Measurements from ENCODE around the gene CCDC179.

Gene CCDC179

DNA sequence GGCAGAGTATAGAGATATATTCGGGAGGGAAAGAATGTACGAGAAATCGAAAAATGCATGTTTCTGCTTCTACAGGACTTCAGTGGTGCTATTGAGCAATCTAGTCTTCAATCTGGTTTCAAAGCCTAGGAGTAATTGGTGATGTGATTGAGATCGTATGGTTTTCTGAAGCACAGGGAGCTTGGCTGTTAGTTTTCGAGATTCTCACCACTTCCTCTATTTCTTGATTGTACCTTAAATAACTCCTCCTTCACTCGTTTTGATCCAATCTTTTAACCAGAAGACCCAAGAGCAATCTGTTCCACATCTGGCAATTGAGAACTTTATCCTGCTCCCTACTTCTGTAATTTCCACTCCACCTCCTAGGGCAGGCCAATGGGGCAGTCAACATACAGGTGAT is 518 bp downstream of the CCDC179 start:
- H3F3A ChIP-seq (ENCODE audit: insufficient read depth, low read length), result no peaks in the 10 kb centered on the region
- no peak overlapping the region for H3K9ac ChIP-seq (ENCODE audit: low read length)
- no peaks in the 10 kb centered on the region for H4K20me1 ChIP-seq (ENCODE audit: insufficient read depth, low read length)
- no peaks in the 10 kb centered on the region for H3K9me3 ChIP-seq (ENCODE audit: low read length)
- no peaks in the 10 kb centered on the region for H3K4me1 ChIP-seq (ENCODE audit: insufficient read depth, low read length, severe bottlenecking)
- no peak overlapping the region for H2AFZ ChIP-seq (ENCODE audit: low read length)
- no peak overlapping the region for H3K4me3 ChIP-seq (ENCODE audit: low read depth, low read length, poor library complexity, severe bottlenecking)
- H3K9me2 ChIP-seq (ENCODE audit: low read depth, low read length), result no peaks in the 10 kb centered on the region
- no peaks in the 10 kb centered on the region for H3K36me3 ChIP-seq (ENCODE audit: insufficient read depth, low read length)
- no peak overlapping the region for H3K4me2 ChIP-seq (ENCODE audit: low read length)
- no peak overlapping the region for H3K27ac ChIP-seq (ENCODE audit: low read depth, low read length, poor library complexity, severe bottlenecking)
- no peaks in the 10 kb centered on the region for H3K79me2 ChIP-seq (ENCODE audit: insufficient read depth, low read length)
- TF ChIP-seq, protein P1, sequence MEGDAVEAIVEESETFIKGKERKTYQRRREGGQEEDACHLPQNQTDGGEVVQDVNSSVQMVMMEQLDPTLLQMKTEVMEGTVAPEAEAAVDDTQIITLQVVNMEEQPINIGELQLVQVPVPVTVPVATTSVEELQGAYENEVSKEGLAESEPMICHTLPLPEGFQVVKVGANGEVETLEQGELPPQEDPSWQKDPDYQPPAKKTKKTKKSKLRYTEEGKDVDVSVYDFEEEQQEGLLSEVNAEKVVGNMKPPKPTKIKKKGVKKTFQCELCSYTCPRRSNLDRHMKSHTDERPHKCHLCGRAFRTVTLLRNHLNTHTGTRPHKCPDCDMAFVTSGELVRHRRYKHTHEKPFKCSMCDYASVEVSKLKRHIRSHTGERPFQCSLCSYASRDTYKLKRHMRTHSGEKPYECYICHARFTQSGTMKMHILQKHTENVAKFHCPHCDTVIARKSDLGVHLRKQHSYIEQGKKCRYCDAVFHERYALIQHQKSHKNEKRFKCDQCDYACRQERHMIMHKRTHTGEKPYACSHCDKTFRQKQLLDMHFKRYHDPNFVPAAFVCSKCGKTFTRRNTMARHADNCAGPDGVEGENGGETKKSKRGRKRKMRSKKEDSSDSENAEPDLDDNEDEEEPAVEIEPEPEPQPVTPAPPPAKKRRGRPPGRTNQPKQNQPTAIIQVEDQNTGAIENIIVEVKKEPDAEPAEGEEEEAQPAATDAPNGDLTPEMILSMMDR (IDR thresholded peaks at IDR 0.05; ENCODE audit: low read length), result no peak
- TF ChIP-seq EZH2 (IDR thresholded peaks at IDR 0.05; ENCODE audit: borderline replicate concordance, low read length), result no peak
- H3K27me3 ChIP-seq (ENCODE audit: insufficient read depth, low read length), result no peaks in the 10 kb centered on the region

DNA sequence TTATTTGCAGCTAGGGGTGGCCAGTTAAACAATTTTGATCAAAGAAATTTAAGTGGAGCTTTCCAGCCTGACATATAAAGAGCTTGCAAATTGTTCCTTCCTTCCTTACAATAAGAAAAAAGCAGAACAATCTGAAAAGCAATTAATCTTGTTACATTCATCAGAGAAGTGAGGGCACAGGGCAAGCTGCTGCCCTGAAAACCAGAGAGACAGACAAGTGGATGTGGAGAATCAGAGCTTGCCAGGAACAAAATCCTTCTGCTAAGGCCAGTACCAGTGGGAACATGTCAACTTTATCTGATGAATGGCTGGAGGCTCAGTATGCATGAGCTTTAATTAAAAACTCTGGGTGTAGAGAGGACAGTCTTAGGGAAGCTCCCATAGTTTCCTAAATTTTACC is 8.8 kb downstream of the CCDC179 start:
- no peak overlapping the region for H3K9ac ChIP-seq (ENCODE audit: low read length)

DNA sequence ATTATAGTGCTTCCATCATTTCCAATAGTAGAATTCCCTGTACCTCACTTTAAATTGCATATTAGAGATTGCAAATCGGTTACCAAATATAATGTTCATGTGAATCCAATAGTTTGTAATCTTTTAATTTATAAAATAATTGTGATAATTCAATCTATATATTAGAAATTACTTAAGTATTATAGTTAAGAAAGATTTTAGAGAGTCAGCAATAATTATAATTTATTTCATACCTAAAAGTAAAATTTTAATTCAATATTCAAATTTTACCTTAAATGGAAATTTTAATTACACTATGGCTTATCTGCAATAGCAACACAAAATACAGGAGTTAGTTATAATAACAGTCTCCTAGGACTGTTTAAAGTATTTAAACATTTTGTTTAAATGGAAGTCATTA is 13.5 kb downstream of the CCDC179 start:
- Histone ChIP-seq H3K27me3 (ENCODE audit: insufficient read depth, low read length) (no peaks in the 10 kb centered on the region), H3K27ac (ENCODE audit: low read depth, low read length, poor library complexity, severe bottlenecking) (no peak overlapping the region), H2AFZ (ENCODE audit: low read length) (no peak overlapping the region), H3K9me2 (ENCODE audit: low read depth, low read length) (no peaks in the 10 kb centered on the region), H3K4me3 (ENCODE audit: low read depth, low read length, poor library complexity, severe bottlenecking) (no peak overlapping the region), H3K36me3 (ENCODE audit: insufficient read depth, low read length) (no peaks in the 10 kb centered on the region), H3F3A (ENCODE audit: insufficient read depth, low read length) (no peaks in the 10 kb centered on the region), H3K4me1 (ENCODE audit: insufficient read depth, low read length, severe bottlenecking) (no peaks in the 10 kb centered on the region), H3K9ac (ENCODE audit: low read length) (no peak overlapping the region), H4K20me1 (ENCODE audit: insufficient read depth, low read length) (no peaks in the 10 kb centered on the region), H3K4me2 (ENCODE audit: low read length) (no peak overlapping the region), H3K79me2 (ENCODE audit: insufficient read depth, low read length) (no peaks in the 10 kb centered on the region), H3K9me3 (ENCODE audit: low read length) (no peaks in the 10 kb centered on the region)
- no peak for TF ChIP-seq EZH2 (IDR thresholded peaks at IDR 0.05; ENCODE audit: borderline replicate concordance, low read length)

More for the DNA sequence above, 8.8 kb downstream of the CCDC179 start:
- no peak for TF ChIP-seq EZH2 (IDR thresholded peaks at IDR 0.05; ENCODE audit: borderline replicate concordance, low read length)
- TF ChIP-seq, protein P1 (IDR thresholded peaks at IDR 0.05; ENCODE audit: low read length), result no peak
- Histone ChIP-seq H3K79me2 (ENCODE audit: insufficient read depth, low read length) (no peaks in the 10 kb centered on the region), H3K4me3 (ENCODE audit: low read depth, low read length, poor library complexity, severe bottlenecking) (no peak overlapping the region), H4K20me1 (ENCODE audit: insufficient read depth, low read length) (no peaks in the 10 kb centered on the region), H3K4me2 (ENCODE audit: low read length) (no peak overlapping the region), H3K36me3 (ENCODE audit: insufficient read depth, low read length) (no peaks in the 10 kb centered on the region), H3K4me1 (ENCODE audit: insufficient read depth, low read length, severe bottlenecking) (no peaks in the 10 kb centered on the region), H2AFZ (ENCODE audit: low read length) (no peak overlapping the region), H3K9me3 (ENCODE audit: low read length) (no peaks in the 10 kb centered on the region), H3K27ac (ENCODE audit: low read depth, low read length, poor library complexity, severe bottlenecking) (no peak overlapping the region), H3K27me3 (ENCODE audit: insufficient read depth, low read length) (no peaks in the 10 kb centered on the region), H3K9me2 (ENCODE audit: low read depth, low read length) (no peaks in the 10 kb centered on the region), H3F3A (ENCODE audit: insufficient read depth, low read length) (no peaks in the 10 kb centered on the region)

DNA sequence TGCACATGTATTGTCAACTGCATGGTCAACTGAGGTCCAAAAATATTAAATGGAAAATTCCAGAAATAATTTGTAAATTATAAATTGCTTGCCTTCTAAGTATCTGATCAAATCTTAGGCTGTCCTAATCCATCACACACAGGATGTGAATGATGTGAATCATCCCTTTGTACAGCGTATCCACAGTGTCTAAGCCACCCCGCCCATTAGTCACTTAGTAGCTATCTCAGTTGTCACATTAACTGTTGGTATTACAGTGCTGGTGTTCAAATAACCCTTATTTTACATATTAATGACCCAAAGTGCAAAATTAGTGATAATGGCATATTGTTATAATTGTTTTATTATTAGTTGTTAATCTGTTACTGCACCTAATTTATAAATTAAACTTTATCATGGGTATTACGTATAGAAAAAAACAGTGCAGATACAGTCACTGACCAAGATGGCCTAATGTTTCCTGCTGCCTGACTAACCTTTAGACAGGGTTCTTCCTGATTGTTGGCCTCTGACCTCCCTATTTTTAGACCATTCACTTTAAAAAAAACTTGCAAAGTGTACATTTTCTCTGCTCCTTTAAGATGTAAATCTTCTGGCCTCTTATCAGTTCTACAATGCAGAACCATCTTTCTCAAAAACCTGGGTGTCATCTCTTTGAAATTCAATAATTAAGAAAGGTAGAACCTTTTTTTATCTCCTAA is 27.8 kb downstream of the CCDC179 start:
- H3K9ac ChIP-seq (ENCODE audit: low read length), result no peak overlapping the region
- no peaks in the 10 kb centered on the region for H3K9me3 ChIP-seq (ENCODE audit: low read length)
- no peak overlapping the region for H2AFZ ChIP-seq (ENCODE audit: low read length)
- no peaks in the 10 kb centered on the region for H3K36me3 ChIP-seq (ENCODE audit: insufficient read depth, low read length)
- 0 out of 2 replicates have a peak, but pooled peaks cover 3% of the 10 kb centered on the region for H3K79me2 ChIP-seq (ENCODE audit: insufficient read depth, low read length)
- H3K4me1 ChIP-seq (ENCODE audit: insufficient read depth, low read length, severe bottlenecking), result peaks cover 15% of the 10 kb centered on the region
- H3F3A ChIP-seq (ENCODE audit: insufficient read depth, low read length), result no peaks in the 10 kb centered on the region
- no peaks in the 10 kb centered on the region for H3K27me3 ChIP-seq (ENCODE audit: insufficient read depth, low read length)
- no peak for TF ChIP-seq EZH2 (IDR thresholded peaks at IDR 0.05; ENCODE audit: borderline replicate concordance, low read length)
- TF ChIP-seq, protein P1 (IDR thresholded peaks at IDR 0.05; ENCODE audit: low read length), result no peak
- no peak overlapping the region for H3K4me2 ChIP-seq (ENCODE audit: low read length)
- no peak overlapping the region for H3K4me3 ChIP-seq (ENCODE audit: low read depth, low read length, poor library complexity, severe bottlenecking)
- H3K9me2 ChIP-seq (ENCODE audit: low read depth, low read length), result no peaks in the 10 kb centered on the region
- H4K20me1 ChIP-seq (ENCODE audit: insufficient read depth, low read length), result no peaks in the 10 kb centered on the region
- no peak overlapping the region for H3K27ac ChIP-seq (ENCODE audit: low read depth, low read length, poor library complexity, severe bottlenecking)

Measured in OCI-LY1 (cell line).